Muscle of leg (tissue), 16 donors: ENCODE data around the gene CEP78. TPM values are rescaled to one million over a fixed set of nuclear protein-coding genes. Genes with fewer than 3 reads are reported as not detected.
"Not testable (repeated sequence)": the region's sequence is repeated elsewhere in the genome, so short reads cannot be mapped to it uniquely, and the experiment has no call there.

Source experiments
- DNase-seq: peaks from one replicate; pipeline ENCODE4 v3.0.0; 2013
- H3K27ac ChIP-seq: one replicate; pipeline ENCODE4 v1.5.1; 2013; ENCODE audit warnings: mild to moderate bottlenecking, low read length, control low read depth
- H3K27me3 ChIP-seq: one replicate; pipeline ENCODE4 v1.6.1; 2013; ENCODE audit warnings: low read length; ENCODE audit not compliant: control insufficient read depth, insufficient read depth
- H3K36me3 ChIP-seq: one replicate; pipeline ENCODE4 v1.6.1; 2013; ENCODE audit warnings: low read length; ENCODE audit not compliant: control insufficient read depth, insufficient read depth
- H3K4me1 ChIP-seq: one replicate; pipeline ENCODE4 v1.6.1; 2013; ENCODE audit warnings: low read length; ENCODE audit not compliant: control insufficient read depth, insufficient read depth
- H3K4me3 ChIP-seq: one replicate; pipeline ENCODE4 v1.5.1; 2013; ENCODE audit warnings: low read length, control low read depth
- H3K9me3 ChIP-seq: replicated peaks from 2 replicates; pipeline ENCODE4 v1.6.1; 2013; ENCODE audit warnings: low read depth, low read length; ENCODE audit not compliant: control insufficient read depth
- WGBS: methylation state at CpG from one replicate; pipeline ENCODE4 v1.1.5; 2013; ENCODE audit warnings: missing lambda C conversion rate; ENCODE audit not compliant: insufficient coverage; 5-methylcytosine and 5-hydroxymethylcytosine counted together
- long read RNA-seq, 11 donors: transcript quantifications; one replicate each; lab custom pipeline, GENCODE V29; 2026
- polyA plus RNA-seq, 8 donors: library from polyadenylated mRNA; unstranded; fragments of 120-200 nt; gene quantifications; one replicate each; pipeline versions ENCODE4 v1.2.1 to v1.2.3, GENCODE V29; 2013; ENCODE audit warnings: inconsistent platforms in 1 of 8, low replicate concordance in 1 of 8; ENCODE audit not compliant: insufficient read length in 8 of 8, insufficient read depth in 1 of 8
- total RNA-seq: library from RNA; stranded (reverse); fragments of 120-200 nt; gene quantifications from one replicate; pipeline ENCODE4 v1.2.4, GENCODE V29; 2013

Gene CEP78, protein sequence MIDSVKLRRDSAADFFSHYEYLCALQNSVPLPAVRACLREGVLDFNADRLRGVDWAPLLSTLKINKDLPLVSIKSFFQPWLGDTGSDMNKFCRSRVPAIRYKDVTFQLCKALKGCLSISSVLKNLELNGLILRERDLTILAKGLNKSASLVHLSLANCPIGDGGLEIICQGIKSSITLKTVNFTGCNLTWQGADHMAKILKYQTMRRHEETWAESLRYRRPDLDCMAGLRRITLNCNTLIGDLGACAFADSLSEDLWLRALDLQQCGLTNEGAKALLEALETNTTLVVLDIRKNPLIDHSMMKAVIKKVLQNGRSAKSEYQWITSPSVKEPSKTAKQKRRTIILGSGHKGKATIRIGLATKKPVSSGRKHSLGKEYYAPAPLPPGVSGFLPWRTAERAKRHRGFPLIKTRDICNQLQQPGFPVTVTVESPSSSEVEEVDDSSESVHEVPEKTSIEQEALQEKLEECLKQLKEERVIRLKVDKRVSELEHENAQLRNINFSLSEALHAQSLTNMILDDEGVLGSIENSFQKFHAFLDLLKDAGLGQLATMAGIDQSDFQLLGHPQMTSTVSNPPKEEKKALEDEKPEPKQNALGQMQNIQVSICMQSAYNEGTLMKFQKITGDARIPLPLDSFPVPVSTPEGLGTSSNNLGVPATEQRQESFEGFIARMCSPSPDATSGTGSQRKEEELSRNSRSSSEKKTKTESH
- 18.8 TPM for total RNA-seq
- 10 to 100 TPM; 12.6 to 22.6 (median 16.9) TPM for polyA plus RNA-seq
- long read RNA-seq, donor 1, partial matches to known transcripts = 0 of 2 reads
- long read RNA-seq, donor 1, other reads (novel, unspliced or antisense) = 0 of 2 reads
- long read RNA-seq, donor 2 = 0 reads
- long read RNA-seq, donor 3, full-length matches to known transcripts = 1 of 1 reads
- long read RNA-seq, donor 3, partial matches to known transcripts = 0 of 1 reads
- long read RNA-seq, donor 3, other reads (novel, unspliced or antisense) = 0 of 1 reads
- long read RNA-seq, donor 4, partial matches to known transcripts = 0 of 1 reads
- long read RNA-seq, donor 4, other reads (novel, unspliced or antisense) = 0 of 1 reads
- long read RNA-seq, donor 5, partial matches to known transcripts = 0 of 5 reads
- long read RNA-seq, donor 5, other reads (novel, unspliced or antisense) = 0 of 5 reads
- long read RNA-seq, donor 6, full-length matches to known transcripts = 3 of 3 reads
- long read RNA-seq, donor 6, partial matches to known transcripts = 0 of 3 reads
- long read RNA-seq, donor 6, other reads (novel, unspliced or antisense) = 0 of 3 reads
- long read RNA-seq, donor 7, partial matches to known transcripts = 6 of 7 reads
- long read RNA-seq, donor 7, other reads (novel, unspliced or antisense) = 0 of 7 reads
- long read RNA-seq, donor 8, partial matches to known transcripts = 0 of 1 reads
- long read RNA-seq, donor 8, other reads (novel, unspliced or antisense) = 0 of 1 reads
- long read RNA-seq, donor 9, partial matches to known transcripts = 0 of 1 reads
- long read RNA-seq, donor 9, other reads (novel, unspliced or antisense) = 0 of 1 reads
- long read RNA-seq, donor 10, full-length matches to known transcripts = 5 of 5 reads
- long read RNA-seq, donor 10, partial matches to known transcripts = 0 of 5 reads
- long read RNA-seq, donor 10, other reads (novel, unspliced or antisense) = 0 of 5 reads
- long read RNA-seq, donor 11, full-length matches to known transcripts = 1 of 1 reads
- long read RNA-seq, donor 11, partial matches to known transcripts = 0 of 1 reads
- long read RNA-seq, donor 11, other reads (novel, unspliced or antisense) = 0 of 1 reads

- Histone ChIP-seq H3K9me3 (no peaks in the 10 kb centered on the region), H3K36me3 (no peaks in the 10 kb centered on the region), H3K4me3 (peak within 1 kb of the TSS; percentile 62), H3K27ac (peak within 1 kb of the TSS; percentile 74), H3K4me1 (no peaks in the 10 kb centered on the region), H3K27me3 (no peaks in the 10 kb centered on the region)
- peak; percentile 98 for DNase-seq
- WGBS = under 1% methylated on average over 85 of the region's 87 CpGs
Observed at GRCh38 chr9:78235762-78236550, at the start of gene CEP78. CEP78 (plus strand) TSS chr9:78236075; CDS start chr9:78236351, 276 bp downstream.

- peak; percentile 45 for DNase-seq
- Histone ChIP-seq H3K36me3 (no peaks in the 10 kb centered on the region), H3K27me3 (no peaks in the 10 kb centered on the region), H3K27ac (no peak overlapping the region), H3K4me3 (no peak overlapping the region), H3K9me3 (no peaks in the 10 kb centered on the region), H3K4me1 (no peaks in the 10 kb centered on the region)
- WGBS = no CpG with 5 or more reads among the region's 5 CpGs
Observed at GRCh38 chr9:78187763-78188484, 48.0 kb upstream of the CEP78 start.

GRCh38 chr9:78188594-78188993, 47.3 kb upstream of the CEP78 start:
- WGBS = no CpG with 5 or more reads among the region's 1 CpG
- Histone ChIP-seq H3K27ac (no peak overlapping the region), H3K4me1 (no peaks in the 10 kb centered on the region), H3K36me3 (no peaks in the 10 kb centered on the region), H3K4me3 (no peak overlapping the region), H3K27me3 (no peaks in the 10 kb centered on the region), H3K9me3 (no peaks in the 10 kb centered on the region)
- no peak for DNase-seq

DNA sequence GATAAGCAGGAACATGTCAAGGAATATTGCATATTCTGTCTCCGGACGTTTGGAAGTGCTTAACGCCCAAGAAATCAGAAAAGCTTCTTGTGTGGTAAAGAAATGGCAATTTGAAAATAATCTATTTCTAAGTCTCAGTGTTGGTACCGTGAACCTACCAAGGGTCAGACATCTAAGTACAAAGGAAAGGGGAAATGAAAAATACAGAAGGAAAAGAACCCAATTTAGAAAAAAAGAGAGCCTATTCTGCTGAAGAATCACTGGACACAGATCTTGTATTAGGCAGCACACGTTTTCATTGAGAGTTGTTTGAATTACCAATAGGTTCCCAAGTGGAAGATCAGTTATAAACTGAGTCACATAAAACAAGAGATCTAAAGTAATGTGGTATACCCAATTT, 46.9 kb upstream of the CEP78 start:
- no peak overlapping the region for H3K27ac ChIP-seq
- no peaks in the 10 kb centered on the region for H3K36me3 ChIP-seq
- 60% methylated on average over 1 of the region's 5 CpGs for WGBS

GRCh38 chr9:78189461-78189860, 46.4 kb upstream of the CEP78 start:
- Histone ChIP-seq H3K27me3 (no peaks in the 10 kb centered on the region), H3K4me3 (no peak overlapping the region), H3K9me3 (no peaks in the 10 kb centered on the region), H3K36me3 (no peaks in the 10 kb centered on the region), H3K27ac (no peak overlapping the region), H3K4me1 (no peaks in the 10 kb centered on the region)
- 85% methylated on average over 4 of the region's 5 CpGs for WGBS
- no peak for DNase-seq

More for the DNA sequence above, 46.9 kb upstream of the CEP78 start:
- H3K4me3 ChIP-seq = no peak overlapping the region
- H3K27me3 ChIP-seq = no peaks in the 10 kb centered on the region
- no peaks in the 10 kb centered on the region for H3K4me1 ChIP-seq
- DNase-seq = no peak
- H3K9me3 ChIP-seq = no peaks in the 10 kb centered on the region

DNA sequence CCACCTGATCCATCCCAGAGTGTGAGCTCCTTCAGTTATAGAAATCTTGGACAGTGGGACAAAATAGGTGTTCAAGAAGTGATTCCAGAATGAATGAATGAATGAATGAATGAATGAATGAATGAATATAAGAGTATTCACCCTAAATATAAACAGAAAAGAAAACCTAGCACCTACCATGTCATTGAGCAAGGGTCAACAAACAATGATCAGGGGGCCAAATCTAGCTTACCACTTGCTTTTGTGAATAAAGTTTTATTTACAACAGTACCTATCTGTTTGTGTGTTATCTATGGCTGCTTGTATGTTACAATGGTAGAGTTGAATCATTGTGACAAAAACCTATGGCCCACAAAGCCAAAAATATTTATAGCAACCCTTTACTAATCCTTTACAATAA, 43.9 kb upstream of the CEP78 start:
- Histone ChIP-seq H3K4me1 (no peaks in the 10 kb centered on the region), H3K27ac (no peak overlapping the region), H3K4me3 (no peak overlapping the region)

GRCh38 chr9:78196258-78196657, 39.6 kb upstream of the CEP78 start:
- Histone ChIP-seq H3K9me3 (no peaks in the 10 kb centered on the region), H3K27ac (no peak overlapping the region), H3K27me3 (no peaks in the 10 kb centered on the region), H3K36me3 (no peaks in the 10 kb centered on the region), H3K4me3 (no peak overlapping the region), H3K4me1 (no peaks in the 10 kb centered on the region)
- WGBS = 89% methylated on average over 1 of the region's 1 CpG
- DNase-seq = no peak

More for the DNA sequence above, 43.9 kb upstream of the CEP78 start:
- Histone ChIP-seq H3K36me3 (no peaks in the 10 kb centered on the region), H3K27me3 (no peaks in the 10 kb centered on the region), H3K9me3 (no peaks in the 10 kb centered on the region)
- no peak for DNase-seq

- H3K4me1 ChIP-seq, H3K9me3 ChIP-seq, H3K27ac ChIP-seq, H3K27me3 ChIP-seq, H3K36me3 ChIP-seq, H3K4me3 ChIP-seq, DNase-seq: not testable (repeated sequence)
- WGBS = 65% methylated on average over 16 of the region's 16 CpGs
Observed at GRCh38 chr9:78201158-78201777, 34.6 kb upstream of the CEP78 start.
